Loucy (cell line): Measurements from ENCODE around the gene CROCC2.

Experiments
- CTCF ChIP-seq: fragments of 200-600 bp; sonication (generic); conservative IDR thresholded peaks from 2 replicates; pipeline ENCODE4 v1.5.1; 2014; ENCODE audit warnings: mild to moderate bottlenecking, antibody characterized with exemption, low read length
- EZH2phosphoT487 ChIP-seq: fragments of 200-600 bp; IDR thresholded peaks from 2 replicates; pipeline ENCODE4 v1.6.1; 2018; ENCODE audit warnings: antibody characterized with exemption, mild to moderate bottlenecking, moderate library complexity, borderline replicate concordance

- TF ChIP-seq CTCF (no peak), EZH2phosphoT487 (no peak)
Measured at GRCh38 chr2:240927390-240927781, 21.2 kb downstream of the CROCC2 start.
